ENCODE measurements around the gene ARVCF. TPM values are rescaled to one million over a fixed set of nuclear protein-coding genes. Genes with fewer than 3 reads are reported as not detected.

The ARVCF gene
- total and polyA plus RNA-seq, 9 of the 15 experiments (the other 6 are each of a cell fraction or from before 2014, with no cell fraction given): 0.03 to 97.4 (median 15.6) TPM

- TF ChIP-seq POLR2AphosphoS5 (IDR thresholded peaks at IDR 0.05; ENCODE audit: control insufficient read depth, insufficient read depth, low read depth, low read length) (no peak), ZNF589 (CRISPR knock-in tag; IDR thresholded peaks at IDR 0.05; ENCODE audit: low read depth) (no peak), PRPF4 (IDR thresholded peaks at IDR 0.05; ENCODE audit: insufficient read depth, low read depth, low read length, poor library complexity, severe bottlenecking) (no peak), ZNF175 (CRISPR knock-in tag; IDR thresholded peaks at IDR 0.05; ENCODE audit: low read depth) (no peak), ZNF277 (CRISPR knock-in tag; IDR thresholded peaks at IDR 0.05; ENCODE audit: borderline replicate concordance) (0 out of 2 replicates have a peak, but pooled peaks have one; percentile 62), FOXJ2 (tag; IDR thresholded peaks at IDR 0.05) (no peak), RAD21 (CRISPR knock-in tag; conservative IDR thresholded peaks at IDR 0.05 in 1 of 2, IDR thresholded peaks at IDR 0.05 in 1 of 2) (no peak), HOXB6 (CRISPR knock-in tag; IDR thresholded peaks at IDR 0.05; ENCODE audit: borderline replicate concordance) (no peak), SRF (CRISPR knock-in tag; IDR thresholded peaks at IDR 0.05) (0 out of 4 replicates have a peak, but pooled peaks of 1 of the 2 experiments have one; percentile 45), ZNF699 (CRISPR knock-in tag; IDR thresholded peaks at IDR 0.05; ENCODE audit: insufficient replicate concordance) (no peak), HDGF (IDR thresholded peaks at IDR 0.05) (no peak), NFYB (IDR thresholded peaks at IDR 0.05; ENCODE audit: extremely low read depth, insufficient read length) (no peak), CAMTA2 (CRISPR knock-in tag; conservative IDR thresholded peaks at IDR 0.05) (0 out of 2 replicates have a peak, but pooled peaks have one; percentile 49), SLC30A9 (CRISPR knock-in tag; IDR thresholded peaks at IDR 0.05) (no peak)
- TF ChIP-seq, protein P1, sequence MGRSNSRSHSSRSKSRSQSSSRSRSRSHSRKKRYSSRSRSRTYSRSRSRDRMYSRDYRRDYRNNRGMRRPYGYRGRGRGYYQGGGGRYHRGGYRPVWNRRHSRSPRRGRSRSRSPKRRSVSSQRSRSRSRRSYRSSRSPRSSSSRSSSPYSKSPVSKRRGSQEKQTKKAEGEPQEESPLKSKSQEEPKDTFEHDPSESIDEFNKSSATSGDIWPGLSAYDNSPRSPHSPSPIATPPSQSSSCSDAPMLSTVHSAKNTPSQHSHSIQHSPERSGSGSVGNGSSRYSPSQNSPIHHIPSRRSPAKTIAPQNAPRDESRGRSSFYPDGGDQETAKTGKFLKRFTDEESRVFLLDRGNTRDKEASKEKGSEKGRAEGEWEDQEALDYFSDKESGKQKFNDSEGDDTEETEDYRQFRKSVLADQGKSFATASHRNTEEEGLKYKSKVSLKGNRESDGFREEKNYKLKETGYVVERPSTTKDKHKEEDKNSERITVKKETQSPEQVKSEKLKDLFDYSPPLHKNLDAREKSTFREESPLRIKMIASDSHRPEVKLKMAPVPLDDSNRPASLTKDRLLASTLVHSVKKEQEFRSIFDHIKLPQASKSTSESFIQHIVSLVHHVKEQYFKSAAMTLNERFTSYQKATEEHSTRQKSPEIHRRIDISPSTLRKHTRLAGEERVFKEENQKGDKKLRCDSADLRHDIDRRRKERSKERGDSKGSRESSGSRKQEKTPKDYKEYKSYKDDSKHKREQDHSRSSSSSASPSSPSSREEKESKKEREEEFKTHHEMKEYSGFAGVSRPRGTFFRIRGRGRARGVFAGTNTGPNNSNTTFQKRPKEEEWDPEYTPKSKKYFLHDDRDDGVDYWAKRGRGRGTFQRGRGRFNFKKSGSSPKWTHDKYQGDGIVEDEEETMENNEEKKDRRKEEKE (IDR thresholded peaks at IDR 0.05; ENCODE audit: borderline replicate concordance in 1 of 2, control insufficient read depth in 1 of 2, low read depth in 2 of 2, low read length in 1 of 2): no peak
- TF ChIP-seq, protein P2, sequence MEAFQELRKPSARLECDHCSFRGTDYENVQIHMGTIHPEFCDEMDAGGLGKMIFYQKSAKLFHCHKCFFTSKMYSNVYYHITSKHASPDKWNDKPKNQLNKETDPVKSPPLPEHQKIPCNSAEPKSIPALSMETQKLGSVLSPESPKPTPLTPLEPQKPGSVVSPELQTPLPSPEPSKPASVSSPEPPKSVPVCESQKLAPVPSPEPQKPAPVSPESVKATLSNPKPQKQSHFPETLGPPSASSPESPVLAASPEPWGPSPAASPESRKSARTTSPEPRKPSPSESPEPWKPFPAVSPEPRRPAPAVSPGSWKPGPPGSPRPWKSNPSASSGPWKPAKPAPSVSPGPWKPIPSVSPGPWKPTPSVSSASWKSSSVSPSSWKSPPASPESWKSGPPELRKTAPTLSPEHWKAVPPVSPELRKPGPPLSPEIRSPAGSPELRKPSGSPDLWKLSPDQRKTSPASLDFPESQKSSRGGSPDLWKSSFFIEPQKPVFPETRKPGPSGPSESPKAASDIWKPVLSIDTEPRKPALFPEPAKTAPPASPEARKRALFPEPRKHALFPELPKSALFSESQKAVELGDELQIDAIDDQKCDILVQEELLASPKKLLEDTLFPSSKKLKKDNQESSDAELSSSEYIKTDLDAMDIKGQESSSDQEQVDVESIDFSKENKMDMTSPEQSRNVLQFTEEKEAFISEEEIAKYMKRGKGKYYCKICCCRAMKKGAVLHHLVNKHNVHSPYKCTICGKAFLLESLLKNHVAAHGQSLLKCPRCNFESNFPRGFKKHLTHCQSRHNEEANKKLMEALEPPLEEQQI (IDR thresholded peaks at IDR 0.05): no peak
- TF ChIP-seq, protein P3, sequence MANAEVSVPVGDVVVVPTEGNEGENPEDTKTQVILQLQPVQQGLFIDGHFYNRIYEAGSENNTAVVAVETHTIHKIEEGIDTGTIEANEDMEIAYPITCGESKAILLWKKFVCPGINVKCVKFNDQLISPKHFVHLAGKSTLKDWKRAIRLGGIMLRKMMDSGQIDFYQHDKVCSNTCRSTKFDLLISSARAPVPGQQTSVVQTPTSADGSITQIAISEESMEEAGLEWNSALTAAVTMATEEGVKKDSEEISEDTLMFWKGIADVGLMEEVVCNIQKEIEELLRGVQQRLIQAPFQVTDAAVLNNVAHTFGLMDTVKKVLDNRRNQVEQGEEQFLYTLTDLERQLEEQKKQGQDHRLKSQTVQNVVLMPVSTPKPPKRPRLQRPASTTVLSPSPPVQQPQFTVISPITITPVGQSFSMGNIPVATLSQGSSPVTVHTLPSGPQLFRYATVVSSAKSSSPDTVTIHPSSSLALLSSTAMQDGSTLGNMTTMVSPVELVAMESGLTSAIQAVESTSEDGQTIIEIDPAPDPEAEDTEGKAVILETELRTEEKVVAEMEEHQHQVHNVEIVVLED (CRISPR knock-in tag; IDR thresholded peaks at IDR 0.05): no peak
Observed at GRCh38 chr22:19981171-19981960, 35.3 kb downstream of the ARVCF start (continued).

Data from K562 (cell line).